Thyroid gland (tissue), 4 donors: ENCODE data around the gene CHST13.

Experiments used
- CTCF ChIP-seq, 6 experiments: fragments of 200-600 bp in 3 of 6; fragments of 450-650 bp in 3 of 6; sonication (generic) in 3 of 6; IDR thresholded peaks; one replicate each; pipeline ENCODE4 v1.5.1; 2016 to 2019; ENCODE audit warnings: antibody characterized with exemption in 6 of 6, mild to moderate bottlenecking in 2 of 6, inconsistent platforms in 1 of 6, moderate library complexity in 1 of 6
- POLR2A ChIP-seq, 2 donors: fragments of 450-650 bp; IDR thresholded peaks; one replicate each; pipeline ENCODE4 v1.6.1; 2017; ENCODE audit warnings: antibody characterized with exemption in 2 of 2, mild to moderate bottlenecking in 2 of 2, moderate library complexity in 1 of 2

- no peak for TF ChIP-seq CTCF (IDR thresholded peaks at IDR 0.05)
- no peak for TF ChIP-seq POLR2A (IDR thresholded peaks at IDR 0.05)
Measured at GRCh38 chr3:126558336-126559071, 34.5 kb downstream of the CHST13 start, which contains the start of gene C3orf22.
